Astrocyte (in vitro differentiated cells and primary cell): ENCODE measurements around the gene NSMCE1. TPM values are rescaled to one million over a fixed set of nuclear protein-coding genes. Genes with fewer than 3 reads are reported as not detected.
"Not testable (repeated sequence)": the region's sequence is repeated elsewhere in the genome, so short reads cannot be mapped to it uniquely, and the experiment has no call there.

Source experiments
- DNase-seq: peaks from one replicate; pipeline ENCODE4 v3.0.0-alpha.2; 2010; ENCODE audit warnings: low read depth
- FAIRE-seq: peaks from 2 replicates; lab custom pipeline; 2011; peaks lifted over from hg19 to GRCh38; lab: Jason Lieb, UNC
- H2AFZ ChIP-seq: 2 replicates; pipeline ENCODE4 v1.6.0; 2012; ENCODE audit warnings: low read depth, low read length, inconsistent platforms
- H3K27ac ChIP-seq: 2 replicates; pipeline ENCODE4 v1.5.1; 2011; ENCODE audit warnings: low read depth, low read length, inconsistent platforms
- H3K27me3 ChIP-seq: 2 replicates; pipeline ENCODE4 v1.6.0; 2011; ENCODE audit warnings: low read length, inconsistent platforms; ENCODE audit not compliant: insufficient read depth
- H3K36me3 ChIP-seq: 2 replicates; pipeline ENCODE4 v1.5.1; 2011; ENCODE audit warnings: low read length, inconsistent platforms; ENCODE audit not compliant: insufficient read depth
- H3K4me1 ChIP-seq: 2 replicates; pipeline ENCODE4 v1.5.1; 2011; ENCODE audit warnings: low read length, inconsistent platforms; ENCODE audit not compliant: insufficient read depth
- H3K4me2 ChIP-seq: 2 replicates; pipeline ENCODE4 v1.6.0; 2012; ENCODE audit warnings: low read length, inconsistent platforms
- H3K4me3 ChIP-seq: 2 replicates; pipeline ENCODE4 v1.5.1; 2011; ENCODE audit warnings: low read depth, mild to moderate bottlenecking, low read length, inconsistent platforms; ENCODE audit not compliant: insufficient read depth
- H3K79me2 ChIP-seq: 2 replicates; pipeline ENCODE4 v1.6.0; 2012; ENCODE audit warnings: mild to moderate bottlenecking, low read length, inconsistent platforms; ENCODE audit not compliant: insufficient read depth
- H3K9ac ChIP-seq: 2 replicates; pipeline ENCODE4 v1.6.0; 2012; ENCODE audit warnings: mild to moderate bottlenecking, low read length, inconsistent platforms
- H3K9me3 ChIP-seq: 2 replicates; pipeline ENCODE4 v1.5.1; 2012; ENCODE audit warnings: low read depth, mild to moderate bottlenecking, low read length, inconsistent platforms; ENCODE audit not compliant: insufficient read depth
- H4K20me1 ChIP-seq: 2 replicates; pipeline ENCODE4 v1.6.0; 2012; ENCODE audit warnings: low read length, inconsistent platforms; ENCODE audit not compliant: insufficient read depth
- H3K27ac Mint-ChIP-seq: one replicate; pipeline ENCODE4 v1.8.0; 2021; ENCODE audit warnings: mild to moderate bottlenecking, mixed read lengths; ENCODE audit not compliant: unreplicated experiment
- H3K27me3 Mint-ChIP-seq: one replicate; pipeline ENCODE4 v1.8.0; 2021; ENCODE audit warnings: low read depth, mixed read lengths; ENCODE audit not compliant: unreplicated experiment
- H3K36me3 Mint-ChIP-seq: one replicate; pipeline ENCODE4 v1.8.0; 2021; ENCODE audit warnings: low read depth, mixed read lengths; ENCODE audit not compliant: unreplicated experiment
- H3K4me1 Mint-ChIP-seq: one replicate; pipeline ENCODE4 v1.8.0; 2021; ENCODE audit warnings: low read depth, mixed read lengths; ENCODE audit not compliant: unreplicated experiment
- H3K4me3 Mint-ChIP-seq: one replicate; pipeline ENCODE4 v1.8.0; 2021; ENCODE audit warnings: mild to moderate bottlenecking, moderate library complexity, mixed read lengths; ENCODE audit not compliant: unreplicated experiment
- H3K9me3 Mint-ChIP-seq: one replicate; pipeline ENCODE4 v1.8.0; 2021; ENCODE audit warnings: mild to moderate bottlenecking, mixed read lengths; ENCODE audit not compliant: unreplicated experiment
- CTCF ChIP-seq: IDR thresholded peaks from 2 replicates; pipeline ENCODE4 v1.5.1; 2011; ENCODE audit warnings: low read depth, mild to moderate bottlenecking, inconsistent platforms, low read length, moderate library complexity; ENCODE audit not compliant: insufficient read depth
- EZH2 ChIP-seq: IDR thresholded peaks from 2 replicates; pipeline ENCODE4 v1.6.1; 2012; ENCODE audit warnings: mild to moderate bottlenecking, low read length, inconsistent platforms; ENCODE audit not compliant: insufficient read depth
- total RNA-seq: library from RNA; stranded (reverse); gene quantifications from 2 replicates; pipeline ENCODE4 v1.2.1, GENCODE V29; 2021

NSMCE1 gene
- total RNA-seq, 1 donor from 2014 or later, result 12.1 TPM

- Histone ChIP-seq H3K27me3 (no peaks in the 10 kb centered on the region), H3K27ac (no peak overlapping the region), H2AFZ (no peak overlapping the region), H3K9me3 (no peaks in the 10 kb centered on the region), H3K4me1 (peaks cover 15% of the 10 kb centered on the region), H3K4me3 (no peak overlapping the region), H3K9ac (no peak overlapping the region), H3K36me3 (no peaks in the 10 kb centered on the region), H4K20me1 (no peaks in the 10 kb centered on the region), H3K79me2 (no peaks in the 10 kb centered on the region), H3K4me2 (no peak overlapping the region)
- Mint-ChIP-seq H3K4me1 (peaks cover 27% of the 10 kb centered on the region), H3K9me3 (peaks cover 7% of the 10 kb centered on the region), H3K4me3 (no peak overlapping the region), H3K36me3 (peaks cover 4% of the 10 kb centered on the region), H3K27ac (no peak overlapping the region), H3K27me3 (no peaks in the 10 kb centered on the region)
- FAIRE-seq (no peak), DNase-seq (peak; percentile 42)
- no peak for TF ChIP-seq EZH2
- no peak for TF ChIP-seq CTCF
Observed at GRCh38 chr16:27289669-27290068, 21.1 kb upstream of the NSMCE1 start.

- H3K36me3 ChIP-seq, H3K27me3 ChIP-seq, H3K36me3 Mint-ChIP-seq, H2AFZ ChIP-seq, H3K9me3 Mint-ChIP-seq, H3K27ac Mint-ChIP-seq, H3K9ac ChIP-seq, H4K20me1 ChIP-seq, H3K4me3 ChIP-seq, H3K9me3 ChIP-seq, H3K4me2 ChIP-seq, DNase-seq, H3K27me3 Mint-ChIP-seq, FAIRE-seq, H3K79me2 ChIP-seq, H3K4me3 Mint-ChIP-seq, H3K27ac ChIP-seq: not testable (repeated sequence)
- peaks cover 15% of the 10 kb centered on the region for H3K4me1 ChIP-seq
- H3K4me1 Mint-ChIP-seq, result peaks cover 27% of the 10 kb centered on the region
Observed at GRCh38 chr16:27288313-27288712, 19.7 kb upstream of the NSMCE1 start.

- Histone ChIP-seq H3K27ac (no peak overlapping the region), H3K4me3 (no peak overlapping the region), H3K27me3 (no peaks in the 10 kb centered on the region), H3K9me3 (no peaks in the 10 kb centered on the region), H3K36me3 (no peaks in the 10 kb centered on the region), H3K79me2 (no peaks in the 10 kb centered on the region), H4K20me1 (no peaks in the 10 kb centered on the region), H3K4me2 (no peak overlapping the region), H3K4me1 (peaks cover 15% of the 10 kb centered on the region), H2AFZ (no peak overlapping the region), H3K9ac (no peak overlapping the region)
- H3K36me3 Mint-ChIP-seq, result peaks cover 4% of the 10 kb centered on the region
- DNase-seq (no peak), FAIRE-seq (no peak)
- peaks cover 7% of the 10 kb centered on the region for H3K9me3 Mint-ChIP-seq
- H3K27ac Mint-ChIP-seq, result no peak overlapping the region
- H3K27me3 Mint-ChIP-seq, result no peaks in the 10 kb centered on the region
- no peak overlapping the region for H3K4me3 Mint-ChIP-seq
- H3K4me1 Mint-ChIP-seq, result peaks cover 27% of the 10 kb centered on the region
- TF ChIP-seq EZH2 (no peak), CTCF (no peak)
Observed at GRCh38 chr16:27287887-27288286, 19.3 kb upstream of the NSMCE1 start.
